Activated T-helper 1 cell treated with anti-CD3 and anti-CD28 coated beads, Interleukin-12 subunit alpha, Interleukin-12 subunit beta, Interleukin-2, Interleukin-4 antibody, amounts not matched to agents 30 ng/mL and 10 ng/mL and 1 ng/mL, durations not matched to agents 14 hours and 24 hours and 36 hours (primary cell): ENCODE data around the gene SLC25A22. TPM values are rescaled to one million over a fixed set of nuclear protein-coding genes. Genes with fewer than 3 reads are reported as not detected.

ENCODE experiments used
- DNase-seq: peaks from one replicate; pipeline ENCODE4 v3.0.0; 2021; ENCODE audit warnings: low spot score
- H3K27ac Mint-ChIP-seq: one replicate; pipeline ENCODE4 v1.8.0; 2021; ENCODE audit warnings: mild to moderate bottlenecking, mixed read lengths
- H3K27me3 Mint-ChIP-seq: one replicate; pipeline ENCODE4 v1.8.0; 2022; ENCODE audit warnings: mild to moderate bottlenecking, moderate library complexity, mixed read lengths; ENCODE audit not compliant: insufficient read depth
- H3K36me3 Mint-ChIP-seq: one replicate; pipeline ENCODE4 v1.8.0; 2021; ENCODE audit warnings: low read depth, mixed read lengths
- H3K4me1 Mint-ChIP-seq: one replicate; pipeline ENCODE4 v1.8.0; 2021; ENCODE audit warnings: low read depth, mixed read lengths
- H3K4me3 Mint-ChIP-seq: one replicate; pipeline ENCODE4 v1.8.0; 2021; ENCODE audit warnings: mild to moderate bottlenecking, moderate library complexity, mixed read lengths
- H3K9me3 Mint-ChIP-seq: one replicate; pipeline ENCODE4 v1.8.0; 2021; ENCODE audit warnings: mixed read lengths
- intact Hi-C: fragments of 100-400 bp; cut with micrococcal nuclease; formaldehyde crosslinking; loops from one replicate; pipeline ENCODE4 v1.15.1; 2024
- total RNA-seq: library from RNA; stranded (reverse); gene quantifications from 2 replicates; pipeline ENCODE4 v1.2.3, GENCODE V29; 2022

Gene SLC25A22
- total RNA-seq, 1 donor from 2014 or later, result 87.6 TPM

GRCh38 chr11:779955-780532, 18.0 kb downstream of the SLC25A22 start:
- intact Hi-C loops, result no loop called here
- Mint-ChIP-seq H3K9me3 (no peaks in the 10 kb centered on the region), H3K4me3 (peak overlapping the region; percentile 39), H3K36me3 (peaks cover 6% of the 10 kb centered on the region), H3K4me1 (peaks cover 14% of the 10 kb centered on the region), H3K27me3 (no peaks in the 10 kb centered on the region), H3K27ac (peak overlapping the region; percentile 44)
- DNase-seq, result no peak

DNA sequence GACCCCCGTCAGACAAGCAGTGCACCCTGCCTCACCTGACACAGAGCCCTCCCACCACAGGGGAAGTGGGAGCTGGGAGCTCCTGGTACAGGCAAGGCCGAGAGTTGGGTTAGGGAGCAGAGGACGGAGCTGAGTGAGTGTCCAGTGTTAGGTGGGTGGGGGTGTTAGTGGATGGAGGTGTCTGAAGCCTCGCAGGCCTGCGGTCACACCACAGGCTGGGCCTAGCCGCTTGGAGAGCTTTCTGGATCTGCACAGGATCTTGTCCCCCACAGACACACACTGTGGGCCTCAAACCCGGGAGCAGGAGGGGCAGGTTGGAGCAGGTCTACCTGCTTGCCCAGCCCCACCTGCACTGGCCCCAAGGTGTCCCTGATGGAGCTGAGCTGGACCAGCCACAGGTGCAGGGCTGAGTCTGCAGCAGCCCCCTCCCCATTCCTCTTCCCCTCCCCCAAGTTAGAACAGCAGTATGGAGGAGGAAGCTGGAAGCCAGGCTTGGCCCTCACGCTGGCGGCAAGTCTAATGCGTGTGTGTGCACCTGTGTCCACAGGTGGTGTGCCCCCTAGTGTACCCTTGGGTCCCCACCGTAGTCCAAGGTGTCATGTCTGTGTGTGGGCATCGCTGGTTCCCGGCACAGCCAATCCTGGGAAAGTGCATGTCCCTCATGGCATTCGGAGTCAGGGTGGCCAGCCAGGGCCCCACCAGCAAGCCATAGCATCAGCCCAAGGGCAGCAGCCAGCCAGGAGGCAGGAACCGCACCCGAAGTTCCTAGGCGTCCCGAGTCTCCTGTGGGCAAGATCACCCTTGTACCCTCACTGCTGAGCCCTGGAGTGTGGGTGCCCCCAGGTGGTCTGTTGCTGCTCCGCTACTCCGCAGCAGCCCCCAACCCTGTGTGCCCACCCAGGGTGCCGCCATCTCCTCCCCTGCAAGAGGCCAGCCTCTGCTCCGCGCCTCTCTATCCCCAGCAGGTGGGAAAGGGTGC, 18.8 kb downstream of the SLC25A22 start:
- Mint-ChIP-seq H3K27ac (no peak overlapping the region), H3K36me3 (peaks cover 6% of the 10 kb centered on the region), H3K4me1 (peaks cover 14% of the 10 kb centered on the region), H3K4me3 (peak overlapping the region; percentile 59), H3K9me3 (no peaks in the 10 kb centered on the region), H3K27me3 (no peaks in the 10 kb centered on the region)
- DNase-seq, result no peak
- intact Hi-C loops, result no loop called here

DNA sequence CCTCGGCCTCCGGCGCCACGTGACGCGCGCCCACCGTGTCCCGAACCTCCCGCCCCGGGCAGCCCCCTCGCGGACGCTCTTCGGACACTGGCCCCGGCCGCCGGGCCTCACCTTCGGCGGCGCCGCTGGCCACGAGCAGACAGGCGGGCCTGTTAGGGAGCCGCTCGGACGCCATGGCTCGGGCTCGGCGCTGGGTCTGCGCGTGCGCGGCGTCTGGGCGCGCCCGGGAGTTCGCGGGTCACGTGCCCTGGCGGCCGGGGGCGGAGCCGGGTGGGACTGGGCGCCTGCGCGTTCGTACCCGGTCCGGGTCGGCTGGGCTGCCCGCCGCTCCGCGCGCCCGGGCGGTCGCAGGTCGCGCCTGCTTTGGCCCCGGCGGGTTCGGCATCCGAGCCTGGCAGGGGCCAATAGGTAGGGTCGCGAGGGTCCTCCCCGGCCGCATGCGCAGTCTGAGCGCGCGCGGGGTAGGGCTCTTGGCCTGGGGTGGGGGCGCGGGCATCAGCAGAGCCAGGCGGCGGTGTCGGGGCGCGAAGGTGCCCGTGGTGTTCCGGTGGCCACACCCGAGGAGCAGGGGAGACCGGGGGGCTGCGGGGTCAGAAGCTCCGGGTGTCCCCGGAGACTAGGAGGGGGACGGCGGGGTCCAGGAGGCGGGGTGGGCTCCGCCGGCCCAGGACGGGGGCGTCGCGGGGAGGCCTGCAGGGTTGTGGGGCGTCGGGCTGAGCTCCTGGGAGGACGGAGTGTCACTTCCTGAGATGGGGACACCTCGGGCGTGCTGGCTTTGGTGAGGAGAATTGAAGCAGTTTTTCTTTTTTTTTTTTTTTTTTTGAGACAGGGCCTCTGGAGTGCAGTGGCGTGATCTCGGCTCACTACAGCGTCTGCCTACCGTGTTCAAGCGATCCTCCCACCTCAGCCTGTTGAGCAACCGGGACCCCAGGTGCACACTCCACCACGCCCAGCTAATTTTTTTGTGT, 20.5 kb downstream of the SLC25A22 start, which contains the start of gene GATD1:
TSS of gene GATD1 (minus strand) at position 200 of the 968 bp plus-strand sequence. CDS start at position 175, 25 bp downstream.
- peaks cover 14% of the 10 kb centered on the region for H3K4me1 Mint-ChIP-seq
- DNase-seq, result peak; percentile 94
- no peaks in the 10 kb centered on the region for H3K27me3 Mint-ChIP-seq
- H3K27ac Mint-ChIP-seq, result peak within 1 kb of the TSS; percentile 53
- intact Hi-C loops, result loop anchor here (1.0 kb wide), 2 partner anchors 19 to 29 kb away; no protein-coding TSS in a partner anchor
- H3K36me3 Mint-ChIP-seq, result no peaks in the 10 kb centered on the region
- H3K4me3 Mint-ChIP-seq, result peak within 1 kb of the TSS; percentile 84
- no peaks in the 10 kb centered on the region for H3K9me3 Mint-ChIP-seq

- Mint-ChIP-seq H3K27me3 (no peaks in the 10 kb centered on the region), H3K9me3 (no peaks in the 10 kb centered on the region), H3K27ac (peak overlapping the region; percentile 53), H3K4me3 (peak overlapping the region; percentile 79), H3K4me1 (peaks cover 14% of the 10 kb centered on the region), H3K36me3 (no peaks in the 10 kb centered on the region)
- no peak for DNase-seq
- intact Hi-C loops, result loop anchor here (1.0 kb wide), 2 partner anchors 20 to 28 kb away; no protein-coding TSS in a partner anchor
Measured at GRCh38 chr11:776561-777287, 21.4 kb downstream of the SLC25A22 start.

- no peak for DNase-seq
- Mint-ChIP-seq H3K27ac (peak overlapping the region; percentile 53), H3K27me3 (no peaks in the 10 kb centered on the region), H3K4me1 (peaks cover 14% of the 10 kb centered on the region), H3K4me3 (peak overlapping the region; percentile 79), H3K36me3 (no peaks in the 10 kb centered on the region), H3K9me3 (no peaks in the 10 kb centered on the region)
- intact Hi-C loops, result no loop called here
Measured at GRCh38 chr11:776263-776560, 21.9 kb downstream of the SLC25A22 start.

- no peaks in the 10 kb centered on the region for H3K27me3 Mint-ChIP-seq
- no peaks in the 10 kb centered on the region for H3K36me3 Mint-ChIP-seq
- peaks cover 14% of the 10 kb centered on the region for H3K4me1 Mint-ChIP-seq
- intact Hi-C loops, result no loop called here
- H3K27ac Mint-ChIP-seq, result peak overlapping the region; percentile 76
- no peaks in the 10 kb centered on the region for H3K9me3 Mint-ChIP-seq
- H3K4me3 Mint-ChIP-seq, result peak overlapping the region; percentile 74
- no peak for DNase-seq
Measured at GRCh38 chr11:774873-775592, 23.0 kb downstream of the SLC25A22 start.

GRCh38 chr11:773830-774229, 24.3 kb downstream of the SLC25A22 start:
- Mint-ChIP-seq H3K9me3 (no peaks in the 10 kb centered on the region), H3K36me3 (no peaks in the 10 kb centered on the region), H3K4me1 (peaks cover 7% of the 10 kb centered on the region), H3K27me3 (no peaks in the 10 kb centered on the region), H3K4me3 (no peak overlapping the region), H3K27ac (no peak overlapping the region)
- no peak for DNase-seq
- intact Hi-C loops, result no loop called here

GRCh38 chr11:773425-773824, 24.7 kb downstream of the SLC25A22 start:
- Mint-ChIP-seq H3K4me3 (no peak overlapping the region), H3K27ac (no peak overlapping the region)

DNA sequence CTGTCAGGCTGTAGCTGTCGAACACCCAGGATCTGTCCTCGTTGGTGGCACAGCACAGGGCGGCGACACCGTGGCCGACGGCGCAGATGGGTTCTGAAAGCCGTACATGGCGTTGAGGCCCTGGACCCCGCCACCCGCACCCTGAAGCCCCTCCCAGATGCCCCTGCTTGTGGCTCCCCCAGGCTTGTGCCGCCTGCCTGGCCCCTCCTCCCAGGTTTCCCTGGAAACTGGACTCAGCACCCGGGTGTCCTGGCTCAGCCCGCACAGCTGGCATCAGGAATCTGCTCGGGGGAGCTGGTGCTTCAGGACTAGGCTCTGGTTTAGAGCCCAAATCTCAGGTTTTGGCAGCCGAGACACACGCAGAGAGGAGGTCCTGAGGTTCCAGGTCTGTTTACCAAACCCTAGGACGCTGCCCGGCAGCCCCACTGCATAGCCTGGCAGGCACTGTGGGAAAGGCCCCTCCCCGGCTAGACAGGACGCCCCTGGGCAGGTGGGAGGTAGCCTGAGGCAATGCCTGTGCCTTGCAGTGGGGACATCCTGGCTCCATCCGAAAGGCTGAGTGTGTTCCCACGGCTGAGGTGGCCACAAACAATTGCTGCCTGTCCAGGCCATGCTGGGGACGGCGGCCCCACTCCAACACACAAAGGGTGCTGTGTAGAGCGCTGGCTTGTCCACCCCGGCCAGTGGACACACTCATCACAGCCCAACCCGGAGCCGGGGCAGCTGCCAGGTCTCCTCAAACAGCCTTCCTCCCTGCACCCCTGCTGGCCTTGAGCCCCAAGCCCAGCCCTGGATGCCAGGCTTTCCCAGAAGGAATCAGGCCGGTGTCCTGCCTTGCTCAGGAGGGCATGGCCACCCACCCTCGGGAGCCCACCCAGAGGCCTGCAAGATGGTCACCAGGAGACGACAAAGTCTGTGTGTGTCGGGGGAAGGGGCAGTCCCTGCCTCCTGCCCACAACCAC, 25.4 kb downstream of the SLC25A22 start:
- intact Hi-C loops, result no loop called here
- no peak overlapping the region for H3K4me3 Mint-ChIP-seq
- DNase-seq, result no peak
- H3K9me3 Mint-ChIP-seq, result no peaks in the 10 kb centered on the region
- H3K4me1 Mint-ChIP-seq, result peaks cover 7% of the 10 kb centered on the region
- no peaks in the 10 kb centered on the region for H3K36me3 Mint-ChIP-seq
- no peak overlapping the region for H3K27ac Mint-ChIP-seq
- no peaks in the 10 kb centered on the region for H3K27me3 Mint-ChIP-seq

More at GRCh38 chr11:773425-773824, 24.7 kb downstream of the SLC25A22 start:
- H3K27me3 Mint-ChIP-seq, result no peaks in the 10 kb centered on the region
- no peaks in the 10 kb centered on the region for H3K9me3 Mint-ChIP-seq
- intact Hi-C loops, result no loop called here
- no peak for DNase-seq
- peaks cover 7% of the 10 kb centered on the region for H3K4me1 Mint-ChIP-seq
- H3K36me3 Mint-ChIP-seq, result no peaks in the 10 kb centered on the region

DNA sequence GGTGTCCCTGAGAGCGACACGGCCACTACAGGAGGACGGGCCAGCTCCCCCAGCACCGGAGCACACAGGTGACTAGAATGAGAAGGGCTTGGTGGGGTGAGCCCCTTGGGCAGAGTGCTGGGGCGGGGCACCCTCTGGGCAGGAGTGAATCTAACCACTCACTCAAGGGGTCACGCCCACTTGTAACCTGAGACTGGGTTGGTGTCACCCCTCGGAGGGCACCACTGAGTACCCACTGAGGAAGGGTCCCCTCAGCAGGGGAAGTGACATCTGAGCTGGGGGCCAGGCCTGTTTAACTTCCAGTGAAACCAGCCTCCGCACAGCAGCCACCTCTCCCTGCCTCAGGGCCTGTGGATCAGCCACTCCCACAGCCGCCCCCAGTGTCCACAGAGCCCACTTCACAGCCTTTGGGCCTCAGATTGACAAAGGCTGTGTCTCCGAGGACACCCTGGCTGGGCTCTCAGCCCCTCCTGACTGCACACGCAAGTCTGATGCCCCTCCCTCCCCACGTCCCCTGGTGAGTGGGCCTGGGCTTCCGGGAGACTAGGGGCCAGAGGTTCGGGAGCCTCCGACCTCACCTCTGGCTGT, 26.4 kb downstream of the SLC25A22 start:
- no peak overlapping the region for H3K27ac Mint-ChIP-seq
- no peak for DNase-seq
- H3K4me3 Mint-ChIP-seq, result no peak overlapping the region
- H3K36me3 Mint-ChIP-seq, result no peaks in the 10 kb centered on the region
- peaks cover 10% of the 10 kb centered on the region for H3K4me1 Mint-ChIP-seq
- H3K27me3 Mint-ChIP-seq, result no peaks in the 10 kb centered on the region
- no peaks in the 10 kb centered on the region for H3K9me3 Mint-ChIP-seq
- intact Hi-C loops, result no loop called here
